GM19099 (cell line): Measurements from ENCODE around the gene GRM4.

Source experiments
- POLR2A ChIP-seq: IDR thresholded peaks from 3 replicates; pipeline ENCODE4 v1.6.1; 2011; ENCODE audit warnings: low read depth; ENCODE audit not compliant: insufficient read length; ENCODE audit errors: extremely low read depth

GRM4 gene

DNA sequence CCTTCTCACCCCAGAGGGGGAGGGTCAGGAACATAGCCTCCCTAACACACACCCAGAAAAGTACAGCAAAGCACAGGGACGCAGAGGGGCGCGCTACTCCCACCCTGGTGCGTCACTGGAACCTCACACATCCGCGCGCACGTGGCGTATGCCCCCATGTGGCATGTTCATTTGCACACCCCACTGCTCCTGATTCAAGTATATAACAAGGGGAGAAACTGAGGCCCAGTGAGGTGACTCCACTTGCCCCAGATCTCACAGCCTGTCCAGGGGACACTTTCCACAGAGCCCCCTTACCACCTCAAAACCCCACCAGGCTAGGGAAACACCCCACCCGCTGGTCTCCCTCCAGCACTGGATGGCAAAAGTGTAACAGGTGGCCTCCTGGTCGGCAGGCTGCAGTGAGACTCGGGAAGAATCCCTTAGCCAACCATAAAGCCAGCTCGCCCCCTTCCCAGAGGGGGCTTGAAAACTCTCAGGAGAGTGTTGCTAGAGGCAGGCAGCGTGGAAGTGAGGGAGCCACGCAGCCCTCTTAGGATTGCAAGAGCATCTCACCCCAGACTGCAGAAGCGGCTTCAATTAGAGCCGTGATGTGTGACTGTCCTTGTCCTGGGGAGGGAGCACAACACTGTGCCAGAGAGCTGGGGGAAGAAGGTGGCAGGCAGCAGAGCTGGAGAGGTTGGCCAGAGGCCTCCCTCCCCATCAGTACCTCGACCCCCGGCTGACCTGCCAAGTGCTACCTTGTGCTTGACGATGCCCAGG, at the start of gene GRM4:
GRM4 (minus strand) TSS at position 67 of the 762 bp plus-strand sequence. CDS start 12,591 bp downstream, outside the sequence.
- TF ChIP-seq POLR2A: no peak

DNA sequence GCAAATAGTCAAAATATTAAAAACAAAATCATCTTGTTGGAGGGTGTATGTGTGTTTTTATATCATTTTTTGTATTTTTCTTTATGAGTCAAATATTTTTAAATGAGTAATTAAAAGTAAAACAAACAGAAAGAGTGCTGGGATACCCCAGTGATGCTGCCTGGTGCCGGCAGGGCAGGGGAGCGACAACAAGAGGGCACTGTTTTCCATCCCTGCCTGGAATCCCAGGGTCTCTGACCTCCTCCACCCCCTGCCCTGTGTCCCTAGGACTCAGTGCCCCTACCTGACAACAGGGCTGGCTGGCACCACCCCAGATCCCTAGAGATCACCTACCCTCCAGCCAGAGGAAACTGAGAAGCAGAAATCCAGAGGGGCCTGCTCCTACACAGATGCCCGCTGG, 48.9 kb upstream of the GRM4 start:
- TF ChIP-seq POLR2A: no peak

GRCh38 chr6:34190504-34191122, 44.7 kb upstream of the GRM4 start:
- TF ChIP-seq POLR2A: no peak

DNA sequence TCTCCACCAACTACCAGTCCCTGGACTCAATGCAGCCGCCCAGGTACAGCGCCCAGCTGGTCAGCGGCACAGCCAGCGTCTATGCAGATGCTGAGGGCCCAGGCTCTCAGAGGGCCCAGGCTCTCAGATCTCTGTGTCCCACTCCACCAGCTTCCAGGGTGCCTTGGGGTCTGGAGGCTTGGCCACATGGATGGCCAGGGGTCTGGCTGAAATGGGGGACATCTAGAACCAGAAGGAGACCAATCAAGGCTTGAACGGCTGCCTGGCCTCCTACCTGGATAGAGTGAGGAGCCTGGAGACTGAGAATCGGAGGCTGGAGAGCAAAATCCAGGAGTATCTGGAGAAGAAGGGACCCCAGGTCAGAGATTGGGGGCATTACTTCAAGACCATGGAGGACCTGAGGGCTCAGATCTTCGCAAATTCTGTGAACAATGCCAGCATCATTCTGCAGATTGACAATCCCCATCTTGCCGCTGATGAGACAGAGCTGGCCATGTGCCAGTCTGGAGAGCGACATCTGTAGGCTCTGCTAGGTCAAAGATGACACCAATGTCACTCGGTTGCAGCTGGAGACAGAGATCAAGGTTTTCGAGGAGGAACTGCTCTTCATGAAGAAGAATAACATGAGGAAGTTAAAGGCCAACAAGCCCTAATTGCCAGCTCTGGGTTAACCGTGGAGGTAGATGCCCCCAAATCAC, 44.1 kb upstream of the GRM4 start:
- TF ChIP-seq POLR2A: no peak

GRCh38 chr6:34182751-34183531, 37.1 kb upstream of the GRM4 start:
- TF ChIP-seq POLR2A: no peak

GRCh38 chr6:34181908-34182307, 36.0 kb upstream of the GRM4 start:
- no peak for TF ChIP-seq POLR2A

DNA sequence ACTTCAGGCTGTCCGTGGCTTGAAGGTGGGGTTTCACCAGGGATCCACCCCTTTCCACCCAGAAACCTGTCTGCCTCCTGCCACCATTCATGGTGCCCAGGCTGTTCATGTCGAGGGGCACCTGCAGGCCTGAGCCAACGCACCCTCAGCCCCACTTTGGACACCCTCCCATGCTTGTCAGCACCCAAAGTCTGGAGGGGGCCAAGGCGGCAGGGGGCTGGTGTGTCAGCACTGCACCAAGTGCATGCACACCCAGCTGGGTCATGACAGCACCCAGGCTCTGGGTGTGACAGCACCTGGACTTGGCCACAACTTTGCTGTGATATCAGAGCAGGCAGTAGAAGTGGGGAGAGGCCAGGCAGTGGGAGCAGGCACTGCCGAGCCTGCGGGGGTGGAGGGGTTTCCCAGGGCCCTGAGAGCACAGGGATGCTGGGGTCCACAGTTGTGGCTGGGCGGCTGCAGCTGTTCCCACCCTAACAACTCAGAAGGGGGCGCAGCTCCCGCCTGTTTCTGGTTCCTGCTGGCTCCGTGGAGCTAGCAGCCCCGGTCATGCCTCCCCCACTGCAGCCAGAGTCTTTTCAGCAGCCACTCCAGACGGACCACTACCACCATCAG, 33.3 kb upstream of the GRM4 start:
- no peak for TF ChIP-seq POLR2A

- no peak for TF ChIP-seq POLR2A
Measured at GRCh38 chr6:34178357-34179105, 32.6 kb upstream of the GRM4 start.

- TF ChIP-seq POLR2A: no peak
Measured at GRCh38 chr6:34177181-34177591, 31.3 kb upstream of the GRM4 start.

GRCh38 chr6:34176261-34177031, 30.6 kb upstream of the GRM4 start:
- no peak for TF ChIP-seq POLR2A

DNA sequence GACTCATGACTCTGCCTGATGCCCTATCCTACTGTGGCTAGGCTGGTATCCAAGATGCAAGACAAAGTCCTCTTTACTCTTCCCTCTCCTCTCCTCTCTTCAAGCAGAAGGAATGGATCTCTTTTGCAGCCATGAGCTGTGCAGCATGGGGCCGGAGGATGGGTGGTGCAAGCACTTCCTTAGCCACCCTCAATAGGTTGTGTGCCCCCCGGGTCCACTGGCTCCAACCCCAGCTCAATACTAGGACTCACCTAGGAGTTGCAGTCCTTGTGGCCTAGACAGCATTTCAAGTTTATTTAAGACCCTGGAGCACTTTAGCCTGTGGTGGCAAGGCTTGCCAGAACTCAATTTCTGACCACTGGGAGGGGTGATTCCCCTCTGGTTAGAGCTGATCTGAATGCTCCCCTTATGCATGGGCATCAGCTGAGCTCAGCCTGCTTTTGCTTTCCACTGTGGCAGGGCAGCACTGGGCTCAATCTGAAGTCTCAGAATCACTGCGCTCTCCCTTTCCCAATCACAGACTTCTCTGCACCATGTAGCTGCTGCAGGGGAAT, 29.0 kb upstream of the GRM4 start:
- TF ChIP-seq POLR2A: no peak

- no peak for TF ChIP-seq POLR2A
Measured at GRCh38 chr6:34172961-34173775, 27.3 kb upstream of the GRM4 start.
